Islet precursor cell (in vitro differentiated cells): ENCODE measurements around the gene PIGW.

Experiments used
- DNase-seq: peaks from one replicate; pipeline ENCODE4 v3.0.0-alpha.2; 2018

The PIGW gene

DNA sequence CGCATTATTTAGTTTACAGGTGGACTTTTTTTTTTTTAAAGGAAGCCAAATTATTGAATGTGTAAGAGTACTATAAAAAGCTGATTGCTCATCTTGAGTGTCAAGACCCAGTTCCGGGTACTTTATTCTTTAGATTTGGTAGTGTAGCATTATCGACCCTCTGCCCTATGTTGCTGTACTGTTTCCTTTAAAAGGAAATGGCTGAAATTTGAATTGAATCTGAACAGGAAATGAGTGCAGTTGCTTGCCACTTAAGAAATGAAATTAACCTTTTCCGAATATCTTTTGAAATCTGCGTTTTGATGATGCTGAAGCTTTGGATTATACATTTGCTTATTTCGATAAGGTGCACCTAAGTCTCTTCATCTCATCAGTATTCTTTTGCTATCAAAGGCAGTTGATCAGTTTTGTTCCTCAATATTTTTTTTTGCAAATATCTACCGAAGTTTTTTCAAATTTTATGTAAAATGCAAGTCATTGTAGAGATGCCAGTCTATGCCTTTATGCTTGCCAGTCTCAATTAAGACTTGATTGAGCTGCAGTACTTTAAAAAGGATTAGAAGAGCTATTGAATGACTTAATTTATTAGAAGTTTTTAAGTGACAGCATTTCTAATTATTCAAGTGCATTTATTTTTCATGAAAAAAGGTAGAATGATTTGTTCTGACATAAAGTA lies 11.8 kb downstream of the PIGW start:
- DNase-seq: no peak

DNA sequence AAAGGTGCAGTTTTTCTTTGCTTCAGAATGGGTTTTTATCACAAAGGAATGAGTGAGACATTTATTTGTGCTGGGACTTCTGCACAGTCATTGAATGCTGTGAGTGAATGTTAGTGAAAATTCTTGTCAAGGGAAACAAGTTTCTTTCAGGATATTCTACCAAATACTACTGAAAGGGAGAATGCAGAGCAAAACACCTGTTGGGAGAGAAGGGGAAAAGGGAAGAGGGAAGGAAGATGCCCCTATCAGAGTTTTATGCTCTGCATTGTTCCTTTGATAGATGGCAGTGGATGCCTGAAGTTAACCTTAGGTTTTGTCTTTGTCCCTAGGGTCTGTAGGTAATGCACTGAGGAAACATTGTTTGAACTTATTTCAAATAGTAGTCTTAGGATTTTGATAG lies 13.0 kb downstream of the PIGW start:
- DNase-seq: no peak

DNA sequence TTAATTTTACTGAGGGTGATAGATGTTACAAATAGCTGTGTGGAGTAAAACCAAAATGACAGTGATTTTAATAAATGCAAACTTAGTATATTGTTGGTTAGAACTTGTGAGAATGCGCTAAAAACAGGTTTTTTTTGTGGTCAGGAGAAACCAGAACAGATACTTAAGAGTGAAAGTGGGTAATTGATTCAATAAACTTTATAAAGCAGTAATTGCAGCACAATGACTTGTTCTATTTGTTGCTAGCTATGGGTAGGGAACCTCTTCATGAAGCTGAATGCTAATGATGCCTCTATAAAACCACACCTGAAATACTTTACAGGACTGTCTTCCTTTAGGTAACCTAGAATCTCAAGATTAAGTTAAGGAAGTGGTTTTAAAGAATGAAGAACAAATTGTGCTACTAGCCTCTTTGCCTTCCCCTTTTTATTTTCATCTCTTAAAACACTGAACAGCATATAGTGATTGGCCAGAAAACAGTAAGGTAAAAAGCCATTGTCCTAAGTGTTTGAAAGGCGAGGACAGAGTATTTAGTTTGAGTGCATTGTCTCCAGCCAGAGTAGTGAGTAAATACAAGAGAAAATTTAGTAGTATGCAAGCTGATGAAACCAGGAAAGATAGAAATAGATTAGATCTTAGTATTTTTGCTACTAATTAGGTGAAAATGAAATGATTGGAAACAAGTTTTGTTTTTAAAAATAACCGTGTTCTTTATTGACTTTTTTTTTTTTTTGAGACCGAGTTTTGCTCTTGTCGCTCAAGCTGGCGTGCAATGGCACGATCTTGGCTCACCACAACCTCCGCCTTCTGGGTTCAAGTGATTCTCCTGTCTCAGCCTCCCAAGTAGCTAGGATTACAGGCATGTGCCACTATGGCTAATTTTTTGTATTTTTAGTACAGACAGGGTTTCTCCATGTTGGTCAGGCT lies 16.0 kb downstream of the PIGW start:
- no peak for DNase-seq

DNA sequence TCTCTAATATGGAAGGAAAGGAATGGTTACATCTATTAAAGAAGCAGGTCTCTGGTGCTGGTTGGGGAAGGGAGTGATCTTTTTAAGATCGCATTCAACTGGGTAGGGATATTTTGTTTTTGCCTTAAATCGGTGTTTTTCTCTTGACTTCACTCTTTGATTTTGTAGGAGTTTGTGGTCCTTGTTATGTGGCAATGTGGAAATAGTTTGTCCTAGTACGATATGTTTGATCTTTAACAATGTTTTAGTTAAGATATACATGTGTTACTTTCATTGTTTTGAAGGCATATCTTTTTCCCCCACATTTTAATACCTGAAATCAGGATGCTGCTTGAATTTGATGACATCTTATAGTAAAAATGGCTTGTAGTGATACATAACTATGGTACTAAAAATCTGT lies 18.7 kb downstream of the PIGW start:
- no peak for DNase-seq

DNA sequence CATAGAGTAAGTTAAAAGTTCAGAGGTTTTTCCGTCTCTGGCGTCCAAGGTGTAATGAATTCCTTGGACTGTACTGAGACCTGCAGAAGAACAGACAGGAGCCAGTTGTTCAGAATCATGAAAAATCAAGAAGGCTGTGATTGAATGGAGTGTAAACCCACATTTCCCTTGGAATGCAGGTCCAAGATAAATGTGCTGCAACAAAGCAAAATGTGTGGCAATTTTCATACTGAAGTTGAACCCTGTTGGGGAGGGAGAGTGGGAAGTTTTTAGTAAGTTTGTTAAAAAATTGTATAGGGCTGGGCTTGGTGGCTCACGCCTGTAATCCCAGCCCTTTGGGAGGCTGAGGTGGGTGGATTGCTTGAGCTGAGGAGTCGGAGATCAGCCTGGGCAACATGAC lies 31.3 kb downstream of the PIGW start:
- DNase-seq: no peak

DNA sequence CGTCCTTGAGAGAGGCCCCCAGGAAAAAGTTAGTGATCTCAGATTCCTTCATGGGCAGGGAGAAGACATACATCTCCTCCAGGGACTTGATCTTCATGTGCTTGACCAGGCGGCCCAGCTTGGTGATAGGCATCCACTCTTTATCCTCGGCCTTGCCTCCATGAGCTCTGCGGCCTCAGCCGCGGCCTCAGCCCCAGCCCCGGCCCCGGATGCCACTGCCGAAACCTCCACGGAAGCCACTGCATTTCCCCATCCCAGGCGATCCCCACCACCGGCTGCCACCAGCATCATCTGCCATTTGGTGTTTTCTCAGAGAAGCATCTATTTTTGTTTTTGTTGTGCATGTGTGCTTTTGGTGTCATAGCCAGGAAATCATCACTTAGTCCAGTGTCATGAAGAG lies 40.2 kb downstream of the PIGW start:
- DNase-seq: no peak

DNA sequence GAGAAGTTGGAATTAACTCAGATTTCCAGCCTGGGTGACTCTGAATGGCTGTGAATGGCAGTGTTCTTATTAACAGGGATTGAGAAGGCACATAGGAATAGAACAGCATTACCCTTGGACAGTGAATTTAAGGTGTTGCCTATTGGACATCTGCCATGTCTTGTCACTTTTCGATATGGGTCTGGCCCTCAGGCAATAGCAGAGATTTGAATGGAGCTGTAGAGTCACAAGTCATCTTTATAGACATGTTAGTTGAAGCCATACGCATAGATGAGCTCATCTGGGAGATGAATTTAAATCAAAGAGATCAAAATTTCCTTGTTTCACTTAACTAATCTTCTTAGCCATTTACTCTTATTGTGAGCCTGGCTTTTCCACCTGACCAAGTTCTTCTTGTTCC lies 42.0 kb downstream of the PIGW start:
- no peak for DNase-seq

DNA sequence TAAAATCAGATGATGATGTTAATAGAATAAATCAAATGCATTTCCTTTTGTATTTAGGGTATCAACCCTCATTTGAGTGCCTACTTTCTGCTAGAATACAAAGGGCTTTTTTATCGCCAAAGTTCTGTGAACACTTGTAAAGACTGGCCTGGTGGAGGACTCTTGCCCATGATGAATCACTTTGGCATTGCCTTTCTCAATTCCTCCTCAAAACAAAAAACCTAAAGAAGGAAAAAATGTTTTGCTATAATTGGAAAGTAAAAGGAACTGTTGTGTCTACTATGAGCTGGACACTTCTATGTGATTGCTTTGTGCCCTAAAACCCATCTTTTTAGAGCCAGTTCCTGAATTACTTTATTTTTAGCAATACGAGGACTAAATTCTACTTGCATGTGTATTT lies 43.9 kb downstream of the PIGW start:
- DNase-seq: no peak

DNA sequence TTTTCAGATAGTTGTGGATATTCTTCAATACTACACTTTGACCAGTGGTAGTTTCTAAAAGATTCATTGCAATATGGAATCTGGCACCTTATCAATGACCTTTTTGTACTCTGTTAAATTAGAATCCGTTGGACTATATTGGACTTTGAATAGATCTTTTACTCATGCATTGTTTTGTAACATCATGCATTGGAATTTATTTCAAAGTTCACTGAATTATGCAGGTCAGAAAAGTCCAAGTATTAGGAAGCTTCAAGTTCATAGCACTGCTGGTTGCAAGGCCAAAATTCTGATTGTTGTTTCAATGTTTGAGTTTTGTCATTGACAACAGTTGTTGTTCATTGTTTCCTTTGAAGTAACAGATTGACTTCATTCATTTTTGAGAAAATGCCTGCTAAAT lies 49.0 kb downstream of the PIGW start:
- no peak for DNase-seq

DNA sequence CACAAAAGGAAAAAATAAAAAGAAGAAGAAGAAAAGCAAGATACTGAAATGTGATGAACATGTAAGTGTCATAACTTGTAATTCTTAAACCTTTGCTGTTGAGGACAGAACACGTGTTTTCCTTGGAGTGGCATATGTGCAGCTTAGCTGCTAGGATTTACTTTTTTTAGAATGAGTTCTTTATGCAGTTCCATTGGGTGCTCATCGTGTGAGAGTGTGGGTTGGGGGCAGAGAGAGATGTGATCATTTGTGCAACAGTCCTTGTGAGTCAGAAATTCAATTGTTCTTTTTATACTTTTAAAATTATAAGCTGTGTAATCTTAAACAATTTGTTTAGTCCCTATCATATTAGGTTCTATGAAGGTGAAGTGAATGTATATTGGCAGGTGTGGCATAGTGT lies 51.4 kb downstream of the PIGW start:
- no peak for DNase-seq
